HL-60 (cell line): ENCODE data around the gene CCDC196.

Experiments used
- DNase-seq, 2 experiments: peaks; one replicate each; pipeline ENCODE4 v3.0.0-alpha.2; 2010 to 2020; ENCODE audit warnings: low read depth in 1 of 2, low spot score in 1 of 2
- H3K27ac ChIP-seq: fragments of 250-450 bp; sonication (Bioruptor Pico); replicated peaks from 2 replicates; pipeline ENCODE4 v1.5.1; 2020; ENCODE audit warnings: mild to moderate bottlenecking, moderate library complexity
- H3K27me3 ChIP-seq: fragments of 250-450 bp; sonication (Bioruptor Pico); 2 replicates; pipeline ENCODE4 v1.5.1; 2021; ENCODE audit warnings: mild to moderate bottlenecking, moderate library complexity; ENCODE audit not compliant: insufficient read depth, poor library complexity, severe bottlenecking
- H3K4me3 ChIP-seq: replicated peaks from 2 replicates; pipeline ENCODE4 v1.5.1; 2011; ENCODE audit warnings: mild to moderate bottlenecking, control low read depth, low read length; ENCODE audit not compliant: insufficient read depth
- GABPA ChIP-seq: IDR thresholded peaks from 2 replicates; pipeline ENCODE4 v1.6.1; 2012; ENCODE audit warnings: low read depth
- POLR2AphosphoS5 ChIP-seq: IDR thresholded peaks from 2 replicates; pipeline ENCODE4 v1.6.1; 2012; ENCODE audit warnings: low read depth
- SPI1 ChIP-seq: IDR thresholded peaks from 2 replicates; pipeline ENCODE4 v1.6.1; 2012; ENCODE audit warnings: low read depth, mild to moderate bottlenecking, borderline replicate concordance
- TF ChIP-seq, protein P1 (sequence below): IDR thresholded peaks from one replicate; pipeline ENCODE4 v1.5.1; 2011; ENCODE audit warnings: low read length, control low read depth, inconsistent platforms; ENCODE audit not compliant: insufficient read depth
- TF ChIP-seq, protein P2 (sequence below): IDR thresholded peaks from 2 replicates; pipeline ENCODE4 v1.6.1; 2012; ENCODE audit warnings: low read depth; ENCODE audit not compliant: insufficient replicate concordance

CCDC196 gene

DNA sequence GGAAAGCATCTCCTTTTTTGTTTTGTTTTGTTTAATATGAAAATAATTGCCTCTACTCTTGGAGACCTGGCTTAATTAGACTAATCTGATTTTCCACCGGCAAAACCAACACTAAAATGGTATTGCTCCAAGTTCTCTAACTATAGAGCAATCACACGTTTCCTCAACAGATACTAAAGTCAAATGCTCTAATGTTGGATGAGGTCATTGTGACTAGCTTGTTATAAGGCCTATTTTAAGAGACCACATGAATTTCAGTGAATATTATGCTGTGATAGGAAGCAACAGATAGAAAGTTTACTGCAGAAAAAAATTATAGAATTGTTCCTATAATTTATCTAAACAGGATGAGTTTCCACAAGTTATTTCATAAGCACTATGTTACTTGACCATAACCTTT lies 3.3 kb upstream of the CCDC196 start:
- TF ChIP-seq, protein P1, sequence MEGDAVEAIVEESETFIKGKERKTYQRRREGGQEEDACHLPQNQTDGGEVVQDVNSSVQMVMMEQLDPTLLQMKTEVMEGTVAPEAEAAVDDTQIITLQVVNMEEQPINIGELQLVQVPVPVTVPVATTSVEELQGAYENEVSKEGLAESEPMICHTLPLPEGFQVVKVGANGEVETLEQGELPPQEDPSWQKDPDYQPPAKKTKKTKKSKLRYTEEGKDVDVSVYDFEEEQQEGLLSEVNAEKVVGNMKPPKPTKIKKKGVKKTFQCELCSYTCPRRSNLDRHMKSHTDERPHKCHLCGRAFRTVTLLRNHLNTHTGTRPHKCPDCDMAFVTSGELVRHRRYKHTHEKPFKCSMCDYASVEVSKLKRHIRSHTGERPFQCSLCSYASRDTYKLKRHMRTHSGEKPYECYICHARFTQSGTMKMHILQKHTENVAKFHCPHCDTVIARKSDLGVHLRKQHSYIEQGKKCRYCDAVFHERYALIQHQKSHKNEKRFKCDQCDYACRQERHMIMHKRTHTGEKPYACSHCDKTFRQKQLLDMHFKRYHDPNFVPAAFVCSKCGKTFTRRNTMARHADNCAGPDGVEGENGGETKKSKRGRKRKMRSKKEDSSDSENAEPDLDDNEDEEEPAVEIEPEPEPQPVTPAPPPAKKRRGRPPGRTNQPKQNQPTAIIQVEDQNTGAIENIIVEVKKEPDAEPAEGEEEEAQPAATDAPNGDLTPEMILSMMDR, result no peak
- TF ChIP-seq, protein P2, sequence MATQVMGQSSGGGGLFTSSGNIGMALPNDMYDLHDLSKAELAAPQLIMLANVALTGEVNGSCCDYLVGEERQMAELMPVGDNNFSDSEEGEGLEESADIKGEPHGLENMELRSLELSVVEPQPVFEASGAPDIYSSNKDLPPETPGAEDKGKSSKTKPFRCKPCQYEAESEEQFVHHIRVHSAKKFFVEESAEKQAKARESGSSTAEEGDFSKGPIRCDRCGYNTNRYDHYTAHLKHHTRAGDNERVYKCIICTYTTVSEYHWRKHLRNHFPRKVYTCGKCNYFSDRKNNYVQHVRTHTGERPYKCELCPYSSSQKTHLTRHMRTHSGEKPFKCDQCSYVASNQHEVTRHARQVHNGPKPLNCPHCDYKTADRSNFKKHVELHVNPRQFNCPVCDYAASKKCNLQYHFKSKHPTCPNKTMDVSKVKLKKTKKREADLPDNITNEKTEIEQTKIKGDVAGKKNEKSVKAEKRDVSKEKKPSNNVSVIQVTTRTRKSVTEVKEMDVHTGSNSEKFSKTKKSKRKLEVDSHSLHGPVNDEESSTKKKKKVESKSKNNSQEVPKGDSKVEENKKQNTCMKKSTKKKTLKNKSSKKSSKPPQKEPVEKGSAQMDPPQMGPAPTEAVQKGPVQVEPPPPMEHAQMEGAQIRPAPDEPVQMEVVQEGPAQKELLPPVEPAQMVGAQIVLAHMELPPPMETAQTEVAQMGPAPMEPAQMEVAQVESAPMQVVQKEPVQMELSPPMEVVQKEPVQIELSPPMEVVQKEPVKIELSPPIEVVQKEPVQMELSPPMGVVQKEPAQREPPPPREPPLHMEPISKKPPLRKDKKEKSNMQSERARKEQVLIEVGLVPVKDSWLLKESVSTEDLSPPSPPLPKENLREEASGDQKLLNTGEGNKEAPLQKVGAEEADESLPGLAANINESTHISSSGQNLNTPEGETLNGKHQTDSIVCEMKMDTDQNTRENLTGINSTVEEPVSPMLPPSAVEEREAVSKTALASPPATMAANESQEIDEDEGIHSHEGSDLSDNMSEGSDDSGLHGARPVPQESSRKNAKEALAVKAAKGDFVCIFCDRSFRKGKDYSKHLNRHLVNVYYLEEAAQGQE, result no peak
- TF ChIP-seq SPI1 (no peak), POLR2AphosphoS5 (no peak), GABPA (no peak)

DNA sequence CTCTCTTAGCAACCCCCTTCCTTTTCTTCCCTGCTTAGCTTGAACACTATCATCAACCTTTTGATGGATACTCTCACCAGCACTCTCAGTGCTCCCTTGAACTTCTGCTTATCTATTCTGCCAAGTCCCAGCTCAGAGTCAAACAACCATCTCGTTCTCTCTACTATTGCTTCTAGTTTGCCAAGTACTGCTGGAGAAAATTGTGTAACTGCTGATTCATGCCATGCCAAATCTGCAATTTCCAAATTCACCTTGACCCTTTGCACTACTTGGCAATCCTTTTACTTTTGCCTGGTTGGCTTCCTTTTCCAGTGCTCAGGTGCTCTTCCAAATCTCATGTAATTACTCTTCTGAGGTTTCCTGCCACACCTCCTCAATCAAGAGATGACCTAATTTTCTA lies 2.8 kb upstream of the CCDC196 start:
- Histone ChIP-seq H3K27me3 (no peaks in the 10 kb centered on the region), H3K4me3 (no peak overlapping the region), H3K27ac (no peak overlapping the region)
- DNase-seq, result no peak
- no peak for TF ChIP-seq SPI1
- TF ChIP-seq, protein P1, result no peak

More for the DNA sequence above, 3.3 kb upstream of the CCDC196 start:
- H3K27ac ChIP-seq, result no peak overlapping the region
- no peak for DNase-seq
- H3K27me3 ChIP-seq, result no peaks in the 10 kb centered on the region
- no peak overlapping the region for H3K4me3 ChIP-seq

DNA sequence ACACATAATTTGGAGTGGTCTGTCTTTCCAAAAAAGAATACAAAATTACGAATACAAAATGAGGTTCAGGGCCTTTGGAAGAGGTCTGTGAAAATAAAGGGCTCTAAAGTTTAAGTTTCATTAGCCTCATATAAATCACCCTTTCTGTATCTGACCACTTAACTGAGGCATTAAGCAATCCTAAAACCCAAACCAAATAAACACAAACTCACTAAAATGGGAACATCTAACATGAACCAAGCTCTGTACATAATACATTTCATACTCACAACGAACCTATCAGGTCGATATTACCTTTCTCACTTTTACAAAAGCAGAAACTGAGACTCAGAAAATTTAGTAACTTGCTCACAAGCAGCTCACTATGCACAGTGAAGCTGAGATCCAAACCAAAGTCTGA lies 1.1 kb upstream of the CCDC196 start:
- no peaks in the 10 kb centered on the region for H3K27me3 ChIP-seq
- TF ChIP-seq, protein P1, result no peak
- no peak for DNase-seq
- H3K27ac ChIP-seq, result no peak overlapping the region
- H3K4me3 ChIP-seq, result no peak overlapping the region

DNA sequence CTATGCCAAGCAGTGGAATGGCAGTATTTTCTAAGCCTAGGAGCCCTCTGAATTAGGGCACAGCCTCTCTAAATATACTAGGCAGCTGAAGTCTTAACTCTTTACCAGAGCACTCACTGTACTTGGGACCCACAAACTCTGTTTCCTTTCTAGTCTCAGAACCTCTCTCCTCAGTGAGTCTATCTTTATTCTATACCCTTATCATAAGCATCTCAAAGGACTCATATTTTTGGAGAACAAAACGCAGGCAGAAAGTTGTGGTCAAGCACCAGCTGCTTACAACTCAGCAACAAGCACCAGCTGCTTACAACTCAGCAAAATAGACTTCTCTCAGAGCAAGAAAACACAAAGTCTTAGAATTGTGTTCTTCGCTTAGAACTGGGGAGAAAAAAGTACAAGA lies 993 bp downstream of the CCDC196 start:
- DNase-seq, result no peak
- no peaks in the 10 kb centered on the region for H3K27me3 ChIP-seq
- TF ChIP-seq, protein P1, result no peak
- TF ChIP-seq, protein P2, result no peak
- TF ChIP-seq GABPA, result no peak
- no peak for TF ChIP-seq SPI1
- TF ChIP-seq POLR2AphosphoS5, result no peak
- H3K4me3 ChIP-seq, result no peak overlapping the region
- H3K27ac ChIP-seq, result no peak overlapping the region
